ENCODE measurements around the gene MPPED1.

The MPPED1 gene

GRCh38 chr22:43393132-43393843 lies 18.5 kb upstream of the MPPED1 start:
- DNase-seq = no peak

GRCh38 chr22:43393844-43394474 lies 17.9 kb upstream of the MPPED1 start:
- no peak for DNase-seq

GRCh38 chr22:43395086-43395695 lies 16.6 kb upstream of the MPPED1 start:
- DNase-seq = no peak

GRCh38 chr22:43396321-43396933 lies 15.4 kb upstream of the MPPED1 start:
- DNase-seq = no peak

GRCh38 chr22:43396934-43397457 lies 14.8 kb upstream of the MPPED1 start:
- DNase-seq = no peak

GRCh38 chr22:43397766-43398165 lies 14.0 kb upstream of the MPPED1 start:
- no peak for DNase-seq

GRCh38 chr22:43398246-43398645 lies 13.6 kb upstream of the MPPED1 start:
- DNase-seq = no peak

- DNase-seq = no peak
These were observed 12.9 kb upstream of the MPPED1 start for GRCh38 chr22:43398910-43399309.

- DNase-seq = no peak
These were observed 12.4 kb upstream of the MPPED1 start for GRCh38 chr22:43399338-43399979.

- no peak for DNase-seq
These were observed 11.8 kb upstream of the MPPED1 start for GRCh38 chr22:43399980-43400358.

- DNase-seq = no peak
These were observed 11.4 kb upstream of the MPPED1 start for GRCh38 chr22:43400449-43400848.

GRCh38 chr22:43401233-43401632 lies 10.6 kb upstream of the MPPED1 start:
- no peak for DNase-seq

GRCh38 chr22:43401661-43402060 lies 10.2 kb upstream of the MPPED1 start:
- no peak for DNase-seq

- no peak for DNase-seq
These were observed 9.7 kb upstream of the MPPED1 start for GRCh38 chr22:43402128-43402527.

- no peak for DNase-seq
These were observed 7.0 kb upstream of the MPPED1 start for GRCh38 chr22:43404673-43405385.

- no peak for DNase-seq
These were observed 5.5 kb upstream of the MPPED1 start for GRCh38 chr22:43406186-43406790.

GRCh38 chr22:43407591-43407990 lies 4.2 kb upstream of the MPPED1 start:
- no peak for DNase-seq

- no peak for DNase-seq
These were observed 3.8 kb upstream of the MPPED1 start for GRCh38 chr22:43408009-43408408.

- DNase-seq = no peak
These were observed 2.8 kb upstream of the MPPED1 start for GRCh38 chr22:43409046-43409445.

GRCh38 chr22:43409800-43410199 lies 2.0 kb upstream of the MPPED1 start:
- DNase-seq = no peak

GRCh38 chr22:43411040-43411868 lies 560 bp upstream of the MPPED1 start:
- DNase-seq = no peak
